ENCODE data around the gene FOXL2NB. TPM values are rescaled to one million over a fixed set of nuclear protein-coding genes. Genes with fewer than 3 reads are reported as not detected.

The FOXL2NB gene
- total RNA-seq, 1 donor from 2014 or later = not detected

- Histone ChIP-seq H3K9me3 (replicated peaks) (no peaks in the 10 kb centered on the region), H3K36me3 (no peaks in the 10 kb centered on the region), H3K27ac (replicated peaks) (no peak overlapping the region), H3K27me3 (ENCODE audit: low read depth) (no peaks in the 10 kb centered on the region), H3K4me1 (peaks cover 33% of the 10 kb centered on the region), H3K4me3 (no peak overlapping the region)
- intact Hi-C loops (cut with micrococcal nuclease) = no loop called here
- no peak for DNase-seq
- TF ChIP-seq, protein P1, sequence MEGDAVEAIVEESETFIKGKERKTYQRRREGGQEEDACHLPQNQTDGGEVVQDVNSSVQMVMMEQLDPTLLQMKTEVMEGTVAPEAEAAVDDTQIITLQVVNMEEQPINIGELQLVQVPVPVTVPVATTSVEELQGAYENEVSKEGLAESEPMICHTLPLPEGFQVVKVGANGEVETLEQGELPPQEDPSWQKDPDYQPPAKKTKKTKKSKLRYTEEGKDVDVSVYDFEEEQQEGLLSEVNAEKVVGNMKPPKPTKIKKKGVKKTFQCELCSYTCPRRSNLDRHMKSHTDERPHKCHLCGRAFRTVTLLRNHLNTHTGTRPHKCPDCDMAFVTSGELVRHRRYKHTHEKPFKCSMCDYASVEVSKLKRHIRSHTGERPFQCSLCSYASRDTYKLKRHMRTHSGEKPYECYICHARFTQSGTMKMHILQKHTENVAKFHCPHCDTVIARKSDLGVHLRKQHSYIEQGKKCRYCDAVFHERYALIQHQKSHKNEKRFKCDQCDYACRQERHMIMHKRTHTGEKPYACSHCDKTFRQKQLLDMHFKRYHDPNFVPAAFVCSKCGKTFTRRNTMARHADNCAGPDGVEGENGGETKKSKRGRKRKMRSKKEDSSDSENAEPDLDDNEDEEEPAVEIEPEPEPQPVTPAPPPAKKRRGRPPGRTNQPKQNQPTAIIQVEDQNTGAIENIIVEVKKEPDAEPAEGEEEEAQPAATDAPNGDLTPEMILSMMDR (IDR thresholded peaks at IDR 0.05; ENCODE audit: borderline replicate concordance) = no peak
These were observed 44.8 kb upstream of the FOXL2NB start for GRCh38 chr3:138902171-138902570.

GRCh38 chr3:138907539-138907938, 39.5 kb upstream of the FOXL2NB start:
- no peaks in the 10 kb centered on the region for H3K36me3 ChIP-seq
- TF ChIP-seq, protein P1 (IDR thresholded peaks at IDR 0.05; ENCODE audit: borderline replicate concordance) = no peak
- H3K4me1 ChIP-seq = no peaks in the 10 kb centered on the region
- H3K9me3 ChIP-seq (replicated peaks) = no peaks in the 10 kb centered on the region
- no peaks in the 10 kb centered on the region for H3K27me3 ChIP-seq (ENCODE audit: low read depth)
- H3K27ac ChIP-seq (replicated peaks) = no peak overlapping the region
- intact Hi-C loops (cut with micrococcal nuclease) = no loop called here
- DNase-seq = no peak
- H3K4me3 ChIP-seq = no peak overlapping the region

GRCh38 chr3:138908846-138909245, 38.2 kb upstream of the FOXL2NB start:
- Histone ChIP-seq H3K9me3 (replicated peaks) (no peaks in the 10 kb centered on the region), H3K36me3 (no peaks in the 10 kb centered on the region), H3K27ac (replicated peaks) (no peak overlapping the region), H3K27me3 (ENCODE audit: low read depth) (no peaks in the 10 kb centered on the region), H3K4me3 (no peak overlapping the region), H3K4me1 (no peaks in the 10 kb centered on the region)
- no peak for DNase-seq
- intact Hi-C loops (cut with micrococcal nuclease) = no loop called here
- TF ChIP-seq, protein P1 (IDR thresholded peaks at IDR 0.05; ENCODE audit: borderline replicate concordance) = no peak

GRCh38 chr3:138909904-138910303, 37.1 kb upstream of the FOXL2NB start:
- H3K27ac ChIP-seq (replicated peaks) = no peak overlapping the region
- DNase-seq = no peak
- intact Hi-C loops (cut with micrococcal nuclease) = no loop called here
- H3K4me3 ChIP-seq = no peak overlapping the region
- peaks cover 5% of the 10 kb centered on the region for H3K4me1 ChIP-seq
- H3K9me3 ChIP-seq (replicated peaks) = no peaks in the 10 kb centered on the region
- H3K36me3 ChIP-seq = no peaks in the 10 kb centered on the region
- TF ChIP-seq, protein P1 (IDR thresholded peaks at IDR 0.05; ENCODE audit: borderline replicate concordance) = no peak
- H3K27me3 ChIP-seq (ENCODE audit: low read depth) = no peaks in the 10 kb centered on the region

GRCh38 chr3:138911621-138912020, 35.4 kb upstream of the FOXL2NB start:
- peaks cover 19% of the 10 kb centered on the region for H3K4me1 ChIP-seq
- H3K9me3 ChIP-seq (replicated peaks) = no peaks in the 10 kb centered on the region
- TF ChIP-seq, protein P1 (IDR thresholded peaks at IDR 0.05; ENCODE audit: borderline replicate concordance) = no peak
- H3K36me3 ChIP-seq = no peaks in the 10 kb centered on the region
- intact Hi-C loops (cut with micrococcal nuclease) = no loop called here
- DNase-seq = no peak
- H3K27ac ChIP-seq (replicated peaks) = no peak overlapping the region
- H3K4me3 ChIP-seq = no peak overlapping the region
- H3K27me3 ChIP-seq (ENCODE audit: low read depth) = no peaks in the 10 kb centered on the region

- DNase-seq = no peak
- Histone ChIP-seq H3K36me3 (no peaks in the 10 kb centered on the region), H3K9me3 (replicated peaks) (no peaks in the 10 kb centered on the region), H3K4me1 (peaks cover 19% of the 10 kb centered on the region), H3K27me3 (ENCODE audit: low read depth) (no peaks in the 10 kb centered on the region), H3K4me3 (no peak overlapping the region), H3K27ac (replicated peaks) (no peak overlapping the region)
- intact Hi-C loops (cut with micrococcal nuclease) = no loop called here
- TF ChIP-seq, protein P1 (IDR thresholded peaks at IDR 0.05; ENCODE audit: borderline replicate concordance) = no peak
These were observed 34.8 kb upstream of the FOXL2NB start for GRCh38 chr3:138912237-138912636.
